Hematopoietic multipotent progenitor cell treated with erythropoietin and hydrocortisone succinate and interleukin-3 and kit ligand, for 15 days (in vitro differentiated cells): Measurements from ENCODE around the gene FBXO38.
"Not testable (repeated sequence)": the region's sequence is repeated elsewhere in the genome, so short reads cannot be mapped to it uniquely, and the experiment has no call there.

Experiments
- DNase-seq: peaks from one replicate; pipeline ENCODE4 v3.0.0-alpha.2; 2015; ENCODE audit warnings: low spot score

Gene FBXO38

GRCh38 chr5:148427370-148428042 lies 43.7 kb downstream of the FBXO38 start:
- no peak for DNase-seq

- no peak for DNase-seq
Measured at GRCh38 chr5:148428848-148429247, 45.1 kb downstream of the FBXO38 start.

DNA sequence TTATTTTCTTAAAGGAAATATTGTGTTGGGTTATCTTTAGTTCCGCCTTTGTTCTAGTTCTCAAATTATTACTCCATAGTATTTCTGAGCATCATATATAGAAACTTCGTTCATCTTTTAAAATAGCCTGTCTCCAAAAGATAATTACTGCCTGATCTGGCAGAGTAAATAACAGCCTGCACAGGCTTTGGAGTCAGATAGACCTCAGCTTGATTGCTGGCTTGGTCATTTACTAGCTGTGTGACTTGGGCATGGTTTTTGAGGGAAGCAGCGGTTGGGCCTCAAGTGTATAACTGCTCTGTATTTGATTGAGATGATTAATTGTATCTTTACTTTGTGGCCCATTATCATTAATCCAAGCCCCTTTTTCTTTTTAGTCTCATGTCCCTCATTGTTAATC lies 50.1 kb downstream of the FBXO38 start:
- no peak for DNase-seq

GRCh38 chr5:148436029-148436428 lies 52.3 kb downstream of the FBXO38 start:
- DNase-seq, result no peak

DNA sequence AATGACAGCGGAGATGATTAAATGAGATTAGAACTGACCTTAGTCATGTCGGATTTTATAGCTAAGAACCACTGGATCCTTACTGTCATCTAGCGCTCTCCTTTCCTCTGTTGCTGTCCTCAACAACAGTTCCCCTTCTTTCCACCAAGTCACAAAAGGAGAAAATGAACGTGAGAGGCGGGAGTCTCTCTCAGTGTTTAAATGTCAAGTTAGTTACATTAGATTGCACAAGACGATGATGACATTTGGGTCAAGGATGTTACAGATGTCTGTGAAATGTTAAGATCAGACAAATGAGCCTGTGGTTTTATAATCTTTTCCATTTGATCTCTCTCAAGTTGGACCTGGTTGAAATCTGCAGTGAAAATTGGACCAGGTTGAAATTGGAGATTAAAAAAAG lies 53.5 kb downstream of the FBXO38 start:
- DNase-seq, result no peak

DNA sequence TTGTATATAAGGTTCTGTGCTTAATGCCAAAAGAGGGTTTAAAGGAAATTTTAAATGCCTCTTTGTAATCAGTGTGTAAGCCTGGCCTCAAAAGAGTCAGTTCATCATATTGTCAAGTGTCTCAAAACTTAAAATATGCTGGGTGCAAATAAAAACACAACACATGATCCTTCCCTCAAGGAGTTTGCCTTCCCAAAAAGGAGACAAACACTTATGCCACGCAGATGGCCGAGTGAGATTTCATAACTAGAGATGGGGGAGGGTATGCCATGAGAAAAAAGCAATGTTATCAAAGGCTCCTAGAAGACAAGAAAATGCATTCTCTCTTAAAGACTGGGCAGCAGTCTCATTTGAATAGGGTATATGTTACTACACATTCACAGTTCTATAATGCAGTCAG lies 55.2 kb downstream of the FBXO38 start:
- no peak for DNase-seq

- no peak for DNase-seq
Measured at GRCh38 chr5:148443241-148443640, 59.5 kb downstream of the FBXO38 start.

- peak; percentile 72 for DNase-seq
Measured at GRCh38 chr5:148443998-148444397, 60.2 kb downstream of the FBXO38 start.

- no peak for DNase-seq
Measured at GRCh38 chr5:148445578-148445977, 61.8 kb downstream of the FBXO38 start.

- no peak for DNase-seq
Measured at GRCh38 chr5:148446611-148447010, 62.9 kb downstream of the FBXO38 start.

DNA sequence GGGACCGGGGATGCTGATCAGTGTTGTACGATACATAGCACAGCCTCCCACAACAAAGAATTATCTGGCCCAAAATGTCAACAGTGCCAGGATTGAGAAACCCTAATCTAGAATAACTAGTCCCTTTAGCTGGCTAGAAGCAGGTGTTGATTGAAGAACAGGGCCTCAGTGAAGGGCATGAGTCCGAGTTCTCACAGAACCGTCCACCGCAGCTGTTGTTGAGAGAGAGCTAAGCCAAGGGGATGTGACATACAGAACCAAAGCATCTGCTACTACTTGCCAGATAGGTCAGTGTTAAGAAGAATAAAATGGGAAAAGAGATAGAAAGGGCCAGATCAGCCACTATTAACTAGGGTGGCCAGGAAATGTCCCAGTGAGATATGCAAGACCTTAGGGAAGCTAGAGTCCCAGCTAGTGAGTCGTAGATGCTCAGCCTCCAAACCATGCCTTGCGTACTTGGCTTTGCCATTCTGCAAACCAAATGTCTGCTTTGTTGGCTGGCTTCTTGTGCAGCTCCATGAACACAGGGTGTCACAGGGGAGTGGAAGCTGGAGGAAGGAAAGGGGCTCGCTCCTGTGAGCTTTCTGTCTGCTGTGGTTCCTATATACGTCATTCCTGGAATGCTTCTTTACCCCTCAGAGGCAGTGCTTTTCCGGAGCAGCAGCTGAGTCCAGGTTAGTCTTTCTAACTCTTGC lies 68.9 kb downstream of the FBXO38 start:
- no peak for DNase-seq

- no peak for DNase-seq
Measured at GRCh38 chr5:148454576-148454975, 70.8 kb downstream of the FBXO38 start.

DNA sequence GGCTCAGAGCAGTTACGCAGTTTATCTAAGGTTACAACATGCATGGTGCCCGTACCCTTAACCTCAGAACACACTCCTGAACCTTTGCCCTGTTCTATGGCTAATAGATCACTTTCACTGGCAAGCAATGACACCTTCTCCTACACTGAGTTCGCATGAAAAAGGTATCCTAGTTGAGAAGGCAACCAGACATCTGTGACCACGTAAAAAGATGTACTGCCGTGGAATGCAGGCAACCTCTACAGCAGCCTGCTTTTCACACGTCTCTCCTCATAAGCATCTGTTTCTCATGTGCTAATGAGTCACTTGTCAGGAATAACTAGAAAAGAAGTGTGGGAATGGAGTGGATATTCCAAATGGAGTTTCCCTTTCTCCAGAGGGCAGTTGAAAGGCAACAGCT lies 71.4 kb downstream of the FBXO38 start:
- DNase-seq, result no peak

DNA sequence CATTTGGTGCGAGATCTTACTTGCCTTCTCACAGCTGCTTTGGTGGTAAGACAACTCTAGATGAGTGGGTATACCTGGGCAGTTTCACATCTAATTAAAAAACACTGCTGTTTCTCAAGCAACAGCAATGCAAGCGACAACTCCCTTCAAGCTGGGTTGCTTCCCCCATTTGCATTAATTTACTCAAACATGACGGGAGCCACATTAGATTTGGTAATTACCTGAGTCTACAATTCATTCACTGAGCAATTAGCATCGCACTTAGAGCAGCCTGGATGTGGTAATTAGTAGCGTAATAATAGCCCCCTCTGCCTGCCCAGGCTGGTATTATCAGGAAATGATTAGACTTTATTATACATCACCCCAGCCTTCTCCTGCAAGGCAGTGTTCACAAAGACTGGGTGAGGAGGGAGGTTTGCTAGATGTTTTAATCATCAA lies 73.4 kb downstream of the FBXO38 start:
- DNase-seq, result peak; percentile 35

GRCh38 chr5:148458036-148458888 lies 74.5 kb downstream of the FBXO38 start:
- DNase-seq, result no peak

GRCh38 chr5:148459669-148460068 lies 75.9 kb downstream of the FBXO38 start:
- no peak for DNase-seq

DNA sequence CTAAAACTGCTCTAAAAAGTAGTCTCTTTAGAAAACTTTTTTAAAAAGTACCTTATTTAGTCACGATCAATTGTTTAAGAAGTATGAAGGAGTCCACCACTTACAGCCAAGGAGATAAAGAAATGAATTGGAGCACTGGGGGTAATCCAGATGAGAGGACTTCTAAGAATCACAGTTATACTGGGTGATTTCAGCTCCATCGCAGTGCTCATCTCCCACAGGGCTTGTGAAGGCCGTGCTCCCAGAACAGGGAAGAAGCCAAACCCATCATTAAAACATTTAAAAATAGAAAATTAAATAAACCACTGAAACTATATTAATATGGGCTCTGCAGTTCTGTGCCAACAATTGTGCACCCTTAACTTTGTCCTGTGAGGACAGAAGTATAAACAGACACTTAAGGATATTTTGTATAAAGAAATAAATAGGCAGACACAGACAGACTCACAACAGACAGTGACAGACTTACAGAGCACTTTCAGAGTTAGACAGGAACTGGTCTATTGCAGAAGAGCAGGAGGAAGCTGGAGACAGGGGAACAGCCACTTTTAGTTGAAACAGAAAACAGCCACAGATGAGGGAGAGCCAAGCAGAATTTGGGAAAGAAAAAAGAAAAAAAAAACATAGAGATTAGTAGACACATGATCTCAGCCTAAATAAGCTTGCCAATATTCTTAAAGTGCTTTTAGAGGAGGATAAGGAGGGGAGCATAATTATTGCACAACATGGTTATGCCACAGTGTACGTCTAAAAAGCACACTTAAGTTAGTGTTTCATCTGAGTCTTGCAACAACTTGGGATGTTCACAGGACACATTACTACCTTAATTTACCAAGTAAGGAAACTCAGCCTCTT lies 81.8 kb downstream of the FBXO38 start:
- DNase-seq, result no peak

DNA sequence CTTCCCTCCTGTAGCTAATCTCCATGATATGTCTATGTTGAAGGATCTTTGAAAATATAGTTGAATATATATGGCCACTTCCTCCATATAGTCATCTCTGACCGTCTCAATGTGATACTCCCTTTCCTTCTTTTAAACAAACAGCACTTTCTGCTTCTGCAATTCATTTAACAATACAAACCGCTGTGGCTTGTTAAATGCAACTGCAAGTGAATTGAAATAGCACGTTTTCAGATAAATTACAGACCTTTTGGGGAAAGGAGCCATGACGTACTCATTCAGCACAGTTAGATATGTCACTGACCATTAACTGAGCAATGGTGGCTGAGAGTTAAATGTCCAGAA lies 82.5 kb downstream of the FBXO38 start:
- DNase-seq, result no peak

DNA sequence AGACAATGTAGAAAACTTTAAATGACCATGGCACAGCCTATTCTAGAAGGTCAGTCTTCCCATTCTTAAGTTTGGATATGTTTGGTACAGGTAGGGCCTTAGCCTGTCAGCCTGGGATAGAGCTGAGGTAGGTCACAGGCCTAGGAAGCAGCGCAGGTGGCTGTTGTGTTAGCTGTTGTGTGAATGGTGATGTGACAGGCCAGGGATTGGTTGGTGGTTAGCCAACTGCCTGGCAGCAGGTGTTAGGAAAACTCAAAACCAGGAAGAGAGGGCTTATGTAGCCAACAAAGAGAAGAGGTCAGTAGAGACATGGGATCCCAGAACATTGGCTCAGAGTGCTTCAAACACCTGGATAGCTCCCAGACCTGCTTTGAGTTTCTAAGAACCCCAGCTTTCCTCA lies 84.2 kb downstream of the FBXO38 start:
- DNase-seq, result no peak

GRCh38 chr5:148468746-148469145 lies 85.0 kb downstream of the FBXO38 start:
- DNase-seq, result not testable (repeated sequence)

DNA sequence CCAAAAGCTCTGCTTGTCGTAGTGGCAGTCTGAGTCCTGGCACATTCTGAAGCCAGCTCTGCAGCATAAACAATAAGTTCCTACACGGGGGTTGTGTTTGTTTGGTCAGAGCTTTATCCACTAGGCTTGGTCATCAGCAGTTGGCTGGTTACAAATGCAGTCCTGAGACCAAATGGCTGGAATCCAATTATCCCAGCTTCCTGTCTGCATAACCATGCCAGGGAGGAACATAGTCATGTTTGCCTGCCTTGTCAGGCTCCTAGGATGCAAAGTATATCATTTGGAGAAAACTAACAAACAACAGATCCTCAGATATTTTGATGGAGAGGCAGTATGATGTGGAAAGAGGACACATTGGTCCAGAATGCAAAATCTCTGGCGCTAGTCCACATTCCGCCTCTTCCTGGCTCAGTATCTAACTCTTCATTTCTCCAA lies 85.8 kb downstream of the FBXO38 start:
- DNase-seq, result no peak

DNA sequence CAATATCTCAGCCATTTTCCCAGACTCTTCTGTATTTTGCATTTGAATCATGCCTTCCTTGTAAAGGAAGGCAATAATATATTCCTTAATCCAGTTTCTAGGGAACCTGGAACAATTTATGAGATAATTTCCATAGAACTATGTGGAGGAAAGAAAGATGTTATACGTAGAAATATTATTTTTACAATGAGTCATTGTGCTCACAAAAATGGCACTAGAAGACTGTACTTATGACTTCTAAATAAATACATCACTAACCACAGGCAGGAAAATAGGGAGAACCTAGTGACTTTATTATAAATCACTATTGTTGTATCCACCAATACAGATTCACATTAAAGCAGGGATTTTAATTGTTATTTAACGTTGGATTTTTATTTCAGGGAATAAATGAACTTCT lies 87.6 kb downstream of the FBXO38 start:
- no peak for DNase-seq
